Epithelial cell of proximal tubule (primary cell): ENCODE data around the gene CCDC127. TPM values are rescaled to one million over a fixed set of nuclear protein-coding genes. Genes with fewer than 3 reads are reported as not detected.

Experiments used
- DNase-seq: peaks from one replicate; pipeline ENCODE4 v3.0.0-alpha.2; 2011; ENCODE audit warnings: low read depth
- H3K4me3 ChIP-seq: 2 replicates; pipeline ENCODE4 v1.5.1; 2011; ENCODE audit warnings: low read depth, mild to moderate bottlenecking, low read length
- total RNA-seq: library from RNA; depleted of rRNA; stranded (reverse); fragments of >200 nt; gene quantifications from 2 replicates; pipeline ENCODE4 v1.2.3, GENCODE V29; 2015
- TF ChIP-seq, protein P1 (sequence below): conservative IDR thresholded peaks from 2 replicates; pipeline ENCODE4 v1.5.1; 2012; ENCODE audit warnings: low read depth, mild to moderate bottlenecking, low read length

CCDC127 gene
- total RNA-seq, 1 donor from 2014 or later: 4.5 TPM

DNA sequence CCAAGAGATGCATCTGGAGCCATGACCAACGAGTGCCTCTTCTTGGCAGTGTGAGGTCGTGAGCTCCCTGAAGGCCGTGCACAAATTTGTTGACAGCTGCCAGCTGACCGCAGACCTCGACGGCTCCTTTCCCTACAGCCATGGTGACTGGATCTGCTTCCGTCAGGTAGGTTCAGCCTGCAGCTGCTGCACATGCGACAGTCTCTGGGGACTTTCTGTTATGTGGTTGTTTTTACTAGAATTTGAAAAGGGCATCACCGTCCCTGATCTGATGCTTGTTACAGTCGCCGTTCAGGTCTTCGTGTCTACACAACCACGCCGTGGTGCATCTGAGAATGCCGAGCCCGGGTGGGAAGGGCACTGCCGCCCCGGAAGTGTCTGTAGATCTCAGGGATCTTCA, 63.1 kb downstream of the CCDC127 start:
- no peak for DNase-seq
- H3K4me3 ChIP-seq: no peak overlapping the region
- TF ChIP-seq, protein P1, sequence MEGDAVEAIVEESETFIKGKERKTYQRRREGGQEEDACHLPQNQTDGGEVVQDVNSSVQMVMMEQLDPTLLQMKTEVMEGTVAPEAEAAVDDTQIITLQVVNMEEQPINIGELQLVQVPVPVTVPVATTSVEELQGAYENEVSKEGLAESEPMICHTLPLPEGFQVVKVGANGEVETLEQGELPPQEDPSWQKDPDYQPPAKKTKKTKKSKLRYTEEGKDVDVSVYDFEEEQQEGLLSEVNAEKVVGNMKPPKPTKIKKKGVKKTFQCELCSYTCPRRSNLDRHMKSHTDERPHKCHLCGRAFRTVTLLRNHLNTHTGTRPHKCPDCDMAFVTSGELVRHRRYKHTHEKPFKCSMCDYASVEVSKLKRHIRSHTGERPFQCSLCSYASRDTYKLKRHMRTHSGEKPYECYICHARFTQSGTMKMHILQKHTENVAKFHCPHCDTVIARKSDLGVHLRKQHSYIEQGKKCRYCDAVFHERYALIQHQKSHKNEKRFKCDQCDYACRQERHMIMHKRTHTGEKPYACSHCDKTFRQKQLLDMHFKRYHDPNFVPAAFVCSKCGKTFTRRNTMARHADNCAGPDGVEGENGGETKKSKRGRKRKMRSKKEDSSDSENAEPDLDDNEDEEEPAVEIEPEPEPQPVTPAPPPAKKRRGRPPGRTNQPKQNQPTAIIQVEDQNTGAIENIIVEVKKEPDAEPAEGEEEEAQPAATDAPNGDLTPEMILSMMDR: no peak

DNA sequence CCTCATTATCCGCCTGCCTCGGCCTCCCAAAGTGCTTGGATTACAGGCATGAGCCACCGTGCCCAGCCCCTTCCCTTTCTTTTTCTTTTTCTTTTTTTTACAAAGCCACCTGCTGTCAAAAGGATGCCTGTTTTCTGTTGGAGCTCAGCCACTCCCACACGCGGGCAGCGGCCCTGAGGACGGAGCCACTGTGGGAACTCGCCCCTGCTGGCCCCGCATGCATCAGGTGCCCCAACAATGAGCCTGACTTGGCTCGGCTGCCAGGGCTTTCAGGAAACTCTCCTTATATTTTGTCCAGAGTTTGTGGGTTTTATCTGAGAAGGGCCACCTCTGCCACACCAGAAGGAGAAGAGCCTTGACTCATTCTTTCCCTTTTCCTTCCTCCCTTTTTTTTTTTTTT, 63.7 kb downstream of the CCDC127 start:
- DNase-seq: no peak
- H3K4me3 ChIP-seq: no peak overlapping the region
- TF ChIP-seq, protein P1: no peak

DNA sequence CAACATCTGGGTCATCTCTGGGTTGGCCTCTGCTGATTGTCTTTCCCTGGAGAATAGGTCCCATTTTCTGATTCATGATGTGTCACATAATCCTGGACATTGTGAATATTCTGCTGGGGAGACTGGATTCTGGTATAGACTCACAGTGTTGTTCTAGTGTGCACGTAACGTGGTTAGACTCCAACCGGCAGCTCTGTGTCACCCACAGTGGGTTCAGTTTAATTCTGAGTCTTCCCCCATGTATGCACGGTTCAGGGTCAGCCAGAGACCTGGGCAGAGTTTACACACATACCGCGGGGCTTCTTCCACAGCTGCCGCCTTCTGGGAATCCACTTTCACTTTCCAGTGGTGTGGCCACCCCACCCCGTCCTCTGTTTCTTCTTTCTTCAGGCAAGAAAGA, 64.7 kb downstream of the CCDC127 start:
- no peak for DNase-seq
- no peak overlapping the region for H3K4me3 ChIP-seq
- TF ChIP-seq, protein P1: no peak

DNA sequence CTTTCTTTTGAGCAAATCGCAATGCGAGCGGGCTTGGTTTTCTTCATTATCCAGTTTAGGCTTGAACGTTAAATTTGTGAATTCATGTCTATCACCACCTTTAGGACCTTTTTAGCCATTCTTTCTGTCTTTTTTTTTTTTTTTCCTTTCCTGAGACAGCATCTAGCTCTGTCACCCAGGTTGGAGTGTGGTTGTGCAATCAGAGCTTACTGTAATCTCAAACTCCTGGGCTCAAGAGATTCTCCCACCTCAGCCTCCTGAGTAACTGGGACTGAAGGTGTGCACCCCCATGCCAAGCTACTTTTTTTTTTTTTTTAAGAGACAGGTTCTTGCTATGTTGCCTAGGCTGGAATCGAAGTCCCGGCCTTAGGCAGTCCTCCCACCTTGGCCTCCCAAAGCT, 65.9 kb downstream of the CCDC127 start:
- TF ChIP-seq, protein P1: no peak
- H3K4me3 ChIP-seq: no peak overlapping the region
- no peak for DNase-seq

DNA sequence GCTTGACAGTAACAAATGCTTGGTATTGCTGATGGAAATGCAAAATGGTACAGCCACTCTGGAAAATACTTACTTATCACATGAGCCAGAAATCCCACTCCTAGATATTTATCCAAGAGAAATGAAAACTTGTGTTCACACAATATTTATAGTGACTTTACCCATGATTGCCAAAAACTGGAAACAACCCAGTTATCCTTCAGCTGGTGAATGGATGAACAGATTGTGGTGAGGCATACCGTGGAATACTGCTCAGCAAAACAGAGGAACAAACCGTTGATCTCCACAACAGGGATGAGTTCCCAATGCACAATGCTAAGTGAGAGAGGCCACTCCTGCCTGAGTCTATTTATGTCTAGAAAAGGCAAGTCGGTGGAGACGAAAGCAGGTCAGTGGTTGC, 67.2 kb downstream of the CCDC127 start:
- H3K4me3 ChIP-seq: no peak overlapping the region
- TF ChIP-seq, protein P1: no peak

DNA sequence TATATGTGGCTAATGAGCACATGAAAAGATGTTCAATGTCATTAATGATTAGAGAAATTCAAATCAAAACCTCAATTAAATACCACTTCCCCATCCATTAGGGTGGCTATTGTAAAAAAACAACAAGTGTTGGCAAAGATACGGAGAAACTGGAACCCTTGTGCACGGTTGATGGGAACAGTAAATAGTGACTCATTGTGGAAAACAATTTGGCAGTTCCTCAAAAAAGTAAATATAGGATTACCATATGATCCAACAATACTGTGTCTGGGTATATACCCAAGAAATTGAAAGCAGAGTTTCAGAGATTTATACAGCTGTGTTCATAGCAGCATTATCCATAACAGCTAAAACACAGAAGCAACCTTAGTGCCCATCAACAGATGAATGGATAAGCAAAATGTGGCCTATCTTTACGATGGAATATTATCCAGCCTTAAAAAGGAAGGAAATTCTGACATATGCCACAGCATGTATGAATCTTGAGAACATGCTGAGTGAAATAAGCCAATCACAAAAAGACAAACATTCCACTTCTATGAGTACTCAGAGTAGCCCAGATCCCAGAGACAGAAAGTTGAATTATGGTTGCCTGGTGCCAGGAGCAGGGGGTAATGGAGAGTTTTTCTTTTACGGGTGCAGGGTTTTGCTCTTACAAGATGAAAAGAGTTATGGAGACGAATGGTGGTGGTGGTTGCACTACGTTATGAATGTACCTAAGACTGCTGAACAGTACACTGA, 68.0 kb downstream of the CCDC127 start:
- no peak for DNase-seq
- TF ChIP-seq, protein P1: no peak
- no peak overlapping the region for H3K4me3 ChIP-seq

More for the DNA sequence above, 67.2 kb downstream of the CCDC127 start:
- DNase-seq: no peak

DNA sequence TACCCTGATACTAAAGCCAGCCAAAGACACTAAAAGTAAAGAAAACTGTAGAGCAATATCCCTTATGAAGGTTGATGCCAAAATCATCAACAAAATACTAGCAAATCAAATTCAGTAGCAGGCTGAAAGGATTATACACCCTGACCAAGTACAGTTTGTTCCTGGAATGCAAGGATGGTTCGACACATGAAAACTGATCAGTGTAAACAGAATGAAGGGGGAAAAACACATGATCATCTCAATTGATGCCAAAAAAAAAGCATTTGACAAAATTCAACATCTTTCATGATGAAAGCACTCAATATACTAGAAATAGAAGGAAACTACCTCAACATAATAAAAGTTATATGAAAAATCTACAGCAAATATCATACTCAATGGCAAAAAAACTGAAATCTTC, 70.2 kb downstream of the CCDC127 start:
- TF ChIP-seq, protein P1: no peak

More for the DNA sequence above, 70.2 kb downstream of the CCDC127 start:
- no peak overlapping the region for H3K4me3 ChIP-seq
- no peak for DNase-seq
